ENCODE results near the gene RNF130.
"Not testable (repeated sequence)": the region's sequence is repeated elsewhere in the genome, so short reads cannot be mapped to it uniquely, and the experiment has no call there.

RNF130 gene

GRCh38 chr5:180052211-180052818 is 19.2 kb downstream of the RNF130 start:
- DNase-seq, result no peak

- no peak for DNase-seq
Observed at GRCh38 chr5:180050121-180050940, 21.2 kb downstream of the RNF130 start.

GRCh38 chr5:180049185-180049548 is 22.4 kb downstream of the RNF130 start:
- no peak for DNase-seq

- DNase-seq, result no peak
Observed at GRCh38 chr5:180047667-180048066, 23.9 kb downstream of the RNF130 start.

- no peak for DNase-seq
Observed at GRCh38 chr5:180046656-180047055, 24.9 kb downstream of the RNF130 start.

- DNase-seq, result no peak
Observed at GRCh38 chr5:180045889-180046499, 25.6 kb downstream of the RNF130 start.

- no peak for DNase-seq
Observed at GRCh38 chr5:180043377-180043776, 28.2 kb downstream of the RNF130 start.

GRCh38 chr5:180041301-180042274 is 30.0 kb downstream of the RNF130 start:
- DNase-seq, result no peak

- DNase-seq, result no peak
Observed at GRCh38 chr5:180040287-180041214, 31.0 kb downstream of the RNF130 start.

- no peak for DNase-seq
Observed at GRCh38 chr5:180035206-180035931, 36.2 kb downstream of the RNF130 start.

GRCh38 chr5:180034564-180034963 is 37.0 kb downstream of the RNF130 start:
- DNase-seq, result no peak

GRCh38 chr5:180027459-180028089 is 44.0 kb downstream of the RNF130 start:
- no peak for DNase-seq

- no peak for DNase-seq
Observed at GRCh38 chr5:180026734-180027458, 44.7 kb downstream of the RNF130 start.

GRCh38 chr5:180026320-180026719 is 45.2 kb downstream of the RNF130 start:
- DNase-seq, result no peak

GRCh38 chr5:180021900-180022299 is 49.7 kb downstream of the RNF130 start:
- DNase-seq, result no peak

GRCh38 chr5:180020176-180020575 is 51.4 kb downstream of the RNF130 start:
- DNase-seq, result no peak

- DNase-seq, result no peak
Observed at GRCh38 chr5:180018347-180019060, 53.1 kb downstream of the RNF130 start.

- not testable (repeated sequence) for DNase-seq
Observed at GRCh38 chr5:180015523-180015922, 56.0 kb downstream of the RNF130 start.

GRCh38 chr5:180013678-180014077 is 57.9 kb downstream of the RNF130 start:
- DNase-seq, result no peak
